Activated naive CD8-positive, alpha-beta T cell treated with anti-CD3 and anti-CD28 coated beads, Interleukin-2, amount 50 U/mL, for 24 hours (primary cell): ENCODE results near the gene ACOT7.

Experiments used
- ATAC-seq: fragments of 150-1000 bp; cut with Tn5 transposase; one replicate; pipeline ENCODE4 v1.10.0; 2021
- DNase-seq: peaks from one replicate; pipeline ENCODE4 v3.0.0; 2021
- H3K27ac Mint-ChIP-seq: one replicate; pipeline ENCODE4 v1.8.0; 2021; ENCODE audit warnings: mild to moderate bottlenecking, mixed read lengths
- H3K27me3 Mint-ChIP-seq: one replicate; pipeline ENCODE4 v1.8.0; 2021; ENCODE audit warnings: mixed read lengths
- H3K36me3 Mint-ChIP-seq: one replicate; pipeline ENCODE4 v1.8.0; 2021; ENCODE audit warnings: low read depth, mixed read lengths
- H3K4me1 Mint-ChIP-seq: one replicate; pipeline ENCODE4 v1.8.0; 2021; ENCODE audit warnings: mixed read lengths
- H3K4me3 Mint-ChIP-seq: one replicate; pipeline ENCODE4 v1.8.0; 2021; ENCODE audit warnings: mild to moderate bottlenecking, moderate library complexity, mixed read lengths
- H3K9me3 Mint-ChIP-seq: one replicate; pipeline ENCODE4 v1.8.0; 2021; ENCODE audit warnings: mixed read lengths

ACOT7 gene

DNA sequence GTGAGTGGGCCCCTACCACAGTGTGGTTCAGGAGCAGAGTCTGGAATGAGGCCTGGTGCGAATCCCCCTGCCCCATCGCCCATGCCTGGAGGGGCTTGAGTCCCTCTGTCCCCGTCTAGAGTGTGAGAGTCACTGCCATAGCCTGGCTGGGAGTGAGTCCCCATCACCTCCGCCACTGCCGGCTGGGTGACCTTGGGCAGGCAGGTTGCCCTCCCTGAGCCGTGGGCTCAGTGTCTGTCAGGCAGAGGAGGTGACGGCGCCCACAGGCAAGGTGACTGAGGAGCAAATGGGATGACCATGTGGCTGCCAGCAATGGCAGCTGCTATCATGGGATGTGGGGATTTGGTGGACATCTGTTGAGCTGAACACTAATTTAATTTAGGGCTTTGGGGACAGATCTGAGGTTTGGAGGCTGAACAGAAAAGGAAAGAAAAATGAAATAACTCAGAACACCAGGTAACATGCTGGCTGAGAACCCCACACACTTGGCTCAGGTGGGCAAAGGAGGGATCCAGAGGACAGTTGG is 94.6 kb downstream of the ACOT7 start:
- peaks cover 2% of the 10 kb centered on the region for H3K4me1 Mint-ChIP-seq
- no peaks in the 10 kb centered on the region for H3K9me3 Mint-ChIP-seq
- H3K36me3 Mint-ChIP-seq: peaks cover 9% of the 10 kb centered on the region
- ATAC-seq: no peak
- no peak overlapping the region for H3K27ac Mint-ChIP-seq
- DNase-seq: no peak
- no peaks in the 10 kb centered on the region for H3K27me3 Mint-ChIP-seq
- no peak overlapping the region for H3K4me3 Mint-ChIP-seq

GRCh38 chr1:6298530-6298929 is 95.0 kb downstream of the ACOT7 start:
- DNase-seq (no peak), ATAC-seq (no peak)
- H3K9me3 Mint-ChIP-seq: no peaks in the 10 kb centered on the region
- H3K27me3 Mint-ChIP-seq: no peaks in the 10 kb centered on the region
- H3K27ac Mint-ChIP-seq: no peak overlapping the region
- no peak overlapping the region for H3K4me3 Mint-ChIP-seq
- H3K36me3 Mint-ChIP-seq: peaks cover 8% of the 10 kb centered on the region
- H3K4me1 Mint-ChIP-seq: peaks cover 4% of the 10 kb centered on the region

DNA sequence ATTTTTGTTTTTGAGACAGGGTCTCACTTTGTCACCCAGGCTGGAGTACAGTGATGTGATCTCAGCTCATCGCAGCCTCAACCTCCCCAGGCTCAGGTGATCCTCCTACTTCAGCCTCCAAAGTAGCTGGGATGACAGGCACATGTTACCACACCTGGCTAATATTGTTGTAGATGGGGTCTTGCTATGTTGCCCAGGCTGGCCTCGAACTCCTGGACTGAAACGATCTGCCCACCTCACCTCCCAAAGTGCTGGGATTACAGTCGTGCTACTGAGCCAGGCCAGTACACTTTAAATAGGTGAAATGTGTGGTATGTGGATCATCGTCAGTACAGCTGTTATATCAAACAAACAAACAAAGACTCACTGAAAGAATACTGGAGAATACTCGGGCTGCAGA is 97.7 kb downstream of the ACOT7 start:
- Mint-ChIP-seq H3K4me1 (peaks cover 4% of the 10 kb centered on the region), H3K9me3 (no peaks in the 10 kb centered on the region), H3K4me3 (no peak overlapping the region), H3K36me3 (peaks cover 13% of the 10 kb centered on the region), H3K27me3 (no peaks in the 10 kb centered on the region), H3K27ac (no peak overlapping the region)
- DNase-seq: no peak
- no peak for ATAC-seq

- H3K4me3 Mint-ChIP-seq: no peak overlapping the region
- H3K4me1 Mint-ChIP-seq: peaks cover 4% of the 10 kb centered on the region
- H3K27ac Mint-ChIP-seq: no peak overlapping the region
- DNase-seq: no peak
- ATAC-seq: no peak
- peaks cover 13% of the 10 kb centered on the region for H3K36me3 Mint-ChIP-seq
- no peaks in the 10 kb centered on the region for H3K27me3 Mint-ChIP-seq
- no peaks in the 10 kb centered on the region for H3K9me3 Mint-ChIP-seq
These were observed 98.5 kb downstream of the ACOT7 start for GRCh38 chr1:6294890-6295556.

GRCh38 chr1:6294080-6294889 is 99.3 kb downstream of the ACOT7 start:
- H3K27me3 Mint-ChIP-seq: no peaks in the 10 kb centered on the region
- H3K4me1 Mint-ChIP-seq: peaks cover 4% of the 10 kb centered on the region
- no peak overlapping the region for H3K27ac Mint-ChIP-seq
- no peak overlapping the region for H3K4me3 Mint-ChIP-seq
- H3K36me3 Mint-ChIP-seq: peaks cover 13% of the 10 kb centered on the region
- no peak for ATAC-seq
- no peaks in the 10 kb centered on the region for H3K9me3 Mint-ChIP-seq
- DNase-seq: no peak

- Mint-ChIP-seq H3K4me1 (peaks cover 4% of the 10 kb centered on the region), H3K36me3 (peaks cover 13% of the 10 kb centered on the region), H3K27me3 (no peaks in the 10 kb centered on the region), H3K4me3 (no peak overlapping the region), H3K27ac (no peak overlapping the region), H3K9me3 (no peaks in the 10 kb centered on the region)
- ATAC-seq (no peak), DNase-seq (no peak)
These were observed 101.5 kb downstream of the ACOT7 start for GRCh38 chr1:6292102-6292501.

DNA sequence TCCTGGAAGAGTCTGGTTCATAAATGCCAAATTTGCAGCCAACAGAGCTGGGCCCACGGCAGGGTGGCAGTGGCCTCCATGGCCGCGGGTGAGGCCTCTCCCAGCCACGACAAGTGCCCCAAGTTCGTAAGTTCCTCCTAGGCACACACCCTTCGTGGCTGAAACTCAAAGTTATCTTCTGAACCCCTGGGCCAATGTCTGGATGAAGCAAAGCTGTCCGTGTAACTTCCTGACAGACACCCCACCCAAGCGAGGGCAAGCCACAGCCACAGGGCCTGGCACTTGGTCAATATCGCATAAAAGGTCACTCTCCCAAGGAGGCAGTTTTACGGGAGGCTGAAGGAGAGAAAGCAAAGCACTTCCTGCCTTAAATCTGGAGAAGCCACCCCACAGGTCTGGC is 104.9 kb downstream of the ACOT7 start:
- H3K4me3 Mint-ChIP-seq: no peak overlapping the region
- DNase-seq (no peak), ATAC-seq (no peak)
- no peaks in the 10 kb centered on the region for H3K4me1 Mint-ChIP-seq
- no peaks in the 10 kb centered on the region for H3K27me3 Mint-ChIP-seq
- peaks cover 6% of the 10 kb centered on the region for H3K36me3 Mint-ChIP-seq
- H3K27ac Mint-ChIP-seq: no peak overlapping the region
- no peaks in the 10 kb centered on the region for H3K9me3 Mint-ChIP-seq

DNA sequence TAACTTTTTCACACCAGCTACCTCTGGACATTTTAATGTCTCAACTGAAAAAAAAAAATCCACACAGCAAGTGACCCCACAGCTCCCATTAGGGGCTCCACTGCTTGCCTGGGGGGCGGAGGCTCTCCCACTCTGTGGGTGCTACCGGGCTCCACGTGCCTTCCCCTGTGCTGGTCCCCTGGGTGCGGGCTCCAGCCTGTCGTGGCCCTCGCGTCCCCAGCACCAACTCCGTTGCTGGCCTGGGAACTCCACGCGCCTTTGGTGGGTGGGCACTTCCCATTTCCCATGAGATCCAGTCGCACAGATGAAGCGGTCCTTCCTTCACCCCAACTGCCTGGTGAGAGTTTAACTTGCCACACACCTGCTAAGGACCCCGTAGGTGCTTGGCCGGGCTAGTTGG is 105.5 kb downstream of the ACOT7 start:
- no peaks in the 10 kb centered on the region for H3K27me3 Mint-ChIP-seq
- no peaks in the 10 kb centered on the region for H3K9me3 Mint-ChIP-seq
- H3K4me1 Mint-ChIP-seq: no peaks in the 10 kb centered on the region
- no peak overlapping the region for H3K27ac Mint-ChIP-seq
- no peak overlapping the region for H3K4me3 Mint-ChIP-seq
- no peak for ATAC-seq
- H3K36me3 Mint-ChIP-seq: peaks cover under 1% of the 10 kb centered on the region
- DNase-seq: no peak

GRCh38 chr1:6287431-6287886 is 106.1 kb downstream of the ACOT7 start:
- Mint-ChIP-seq H3K27ac (no peak overlapping the region), H3K4me1 (no peaks in the 10 kb centered on the region), H3K9me3 (no peaks in the 10 kb centered on the region), H3K4me3 (no peak overlapping the region), H3K27me3 (no peaks in the 10 kb centered on the region), H3K36me3 (no peaks in the 10 kb centered on the region)
- DNase-seq (no peak), ATAC-seq (no peak)

DNA sequence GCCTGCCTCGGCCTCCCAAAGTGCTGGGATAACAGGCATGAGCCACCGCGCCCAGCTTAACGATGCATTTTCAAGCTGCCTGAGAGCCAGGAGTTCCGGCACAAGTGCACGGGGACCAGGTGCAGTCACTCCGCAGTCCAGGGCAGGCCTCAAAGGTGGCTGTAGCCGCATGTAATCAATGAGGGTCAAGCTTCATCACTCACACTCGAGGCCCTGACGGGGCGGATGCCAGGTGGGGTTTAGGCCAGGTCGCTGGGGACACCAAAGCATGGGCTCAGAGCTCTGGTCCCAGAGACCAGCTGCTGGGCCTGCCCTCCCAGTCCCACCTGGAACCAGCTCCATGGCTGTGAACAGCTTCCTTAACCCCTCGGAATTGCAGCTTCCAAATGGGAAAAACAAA is 106.5 kb downstream of the ACOT7 start:
- Mint-ChIP-seq H3K27ac (no peak overlapping the region), H3K4me3 (no peak overlapping the region), H3K36me3 (no peaks in the 10 kb centered on the region), H3K4me1 (no peaks in the 10 kb centered on the region), H3K27me3 (no peaks in the 10 kb centered on the region), H3K9me3 (no peaks in the 10 kb centered on the region)
- DNase-seq (no peak), ATAC-seq (no peak)

DNA sequence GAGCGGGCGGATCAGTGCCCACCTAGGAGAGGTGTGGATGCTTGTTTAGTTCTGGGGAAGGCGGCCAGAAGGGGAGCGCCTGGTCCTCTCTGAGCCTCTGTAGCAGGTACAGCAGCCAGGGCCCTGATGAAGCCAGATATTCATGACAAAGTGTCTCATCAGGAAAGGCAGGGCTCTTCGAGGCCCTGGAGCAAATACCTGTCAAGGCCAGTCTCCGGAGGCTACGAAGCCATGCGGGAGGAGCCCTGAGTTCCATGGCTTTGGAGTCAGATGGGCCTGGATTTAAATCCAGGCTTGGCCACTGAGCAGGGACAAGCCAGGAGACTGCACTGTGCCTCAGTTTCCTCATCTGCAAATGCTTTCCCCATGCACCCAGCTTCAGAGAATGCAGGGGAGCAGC is 107.3 kb downstream of the ACOT7 start:
- ATAC-seq (no peak), DNase-seq (no peak)
- no peaks in the 10 kb centered on the region for H3K9me3 Mint-ChIP-seq
- H3K4me3 Mint-ChIP-seq: no peak overlapping the region
- no peak overlapping the region for H3K27ac Mint-ChIP-seq
- no peaks in the 10 kb centered on the region for H3K36me3 Mint-ChIP-seq
- H3K27me3 Mint-ChIP-seq: no peaks in the 10 kb centered on the region
- no peaks in the 10 kb centered on the region for H3K4me1 Mint-ChIP-seq

- no peak overlapping the region for H3K4me3 Mint-ChIP-seq
- DNase-seq (no peak), ATAC-seq (no peak)
- H3K27ac Mint-ChIP-seq: no peak overlapping the region
- H3K4me1 Mint-ChIP-seq: no peaks in the 10 kb centered on the region
- no peaks in the 10 kb centered on the region for H3K36me3 Mint-ChIP-seq
- no peaks in the 10 kb centered on the region for H3K27me3 Mint-ChIP-seq
- H3K9me3 Mint-ChIP-seq: no peaks in the 10 kb centered on the region
These were observed 108.2 kb downstream of the ACOT7 start for GRCh38 chr1:6285336-6285735.

- no peak overlapping the region for H3K4me3 Mint-ChIP-seq
- no peaks in the 10 kb centered on the region for H3K27me3 Mint-ChIP-seq
- DNase-seq (no peak), ATAC-seq (no peak)
- no peaks in the 10 kb centered on the region for H3K9me3 Mint-ChIP-seq
- no peaks in the 10 kb centered on the region for H3K4me1 Mint-ChIP-seq
- no peak overlapping the region for H3K27ac Mint-ChIP-seq
- H3K36me3 Mint-ChIP-seq: no peaks in the 10 kb centered on the region
These were observed 110.8 kb downstream of the ACOT7 start for GRCh38 chr1:6282577-6283270.

GRCh38 chr1:6281511-6282402 is 111.8 kb downstream of the ACOT7 start:
- Mint-ChIP-seq H3K27ac (no peak overlapping the region), H3K4me3 (no peak overlapping the region), H3K27me3 (no peaks in the 10 kb centered on the region), H3K36me3 (no peaks in the 10 kb centered on the region), H3K4me1 (no peaks in the 10 kb centered on the region), H3K9me3 (no peaks in the 10 kb centered on the region)
- no peak for ATAC-seq
- no peak for DNase-seq
